HG03342 (cell line): ENCODE measurements around the gene MAPKAPK2.
"Not testable (repeated sequence)": the region's sequence is repeated elsewhere in the genome, so short reads cannot be mapped to it uniquely, and the experiment has no call there.

Experiments used
- ATAC-seq: cut with Tn5 transposase; IDR thresholded peaks from one replicate; pipeline ENCODE4 v1.9.1; 2021; ENCODE audit warnings: mild to moderate bottlenecking, moderate library complexity; ENCODE audit not compliant: unreplicated experiment

The MAPKAPK2 gene

DNA sequence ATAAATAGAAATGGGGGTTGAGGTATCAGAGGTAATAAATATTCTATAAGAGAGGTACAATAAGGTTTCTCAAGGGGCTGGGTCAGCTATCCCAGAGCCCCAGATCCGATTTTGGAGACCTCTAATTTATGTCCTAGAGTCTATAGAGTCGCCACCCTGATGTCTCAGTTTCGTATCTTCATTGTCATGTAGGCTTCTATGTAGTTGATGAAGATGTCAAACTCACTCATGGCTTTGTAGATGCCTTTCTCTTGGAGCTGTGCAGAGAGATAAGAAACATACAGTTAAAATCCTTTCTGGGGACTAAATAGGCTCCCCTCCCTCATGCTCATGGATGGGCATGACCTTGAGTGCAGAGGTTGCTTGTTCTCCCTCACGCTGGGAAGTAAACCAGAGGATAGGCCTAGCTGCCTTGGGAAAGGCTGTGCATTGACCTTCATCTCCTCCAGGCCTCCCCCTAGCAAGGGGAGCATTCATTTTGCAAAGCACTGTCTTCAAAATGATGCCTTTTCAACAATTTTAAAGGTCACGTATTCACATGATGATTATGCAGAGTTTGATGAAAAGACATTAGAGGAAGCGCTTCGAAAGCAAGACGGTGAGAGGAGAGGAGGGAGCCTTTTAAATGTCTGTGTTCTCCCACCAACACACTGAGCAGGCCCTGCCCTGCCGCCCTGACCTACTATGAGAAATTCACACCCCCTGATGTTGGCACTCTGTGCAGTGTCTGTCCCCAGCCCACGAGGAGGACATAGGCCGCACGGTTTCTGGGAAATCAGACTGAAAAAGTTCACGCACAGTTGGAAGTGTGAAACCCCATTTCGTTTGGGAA is 84.0 kb downstream of the MAPKAPK2 start:
- peak; percentile 3 for ATAC-seq

GRCh38 chr1:206769304-206769731 is 84.6 kb downstream of the MAPKAPK2 start:
- ATAC-seq, result peak; percentile 76

DNA sequence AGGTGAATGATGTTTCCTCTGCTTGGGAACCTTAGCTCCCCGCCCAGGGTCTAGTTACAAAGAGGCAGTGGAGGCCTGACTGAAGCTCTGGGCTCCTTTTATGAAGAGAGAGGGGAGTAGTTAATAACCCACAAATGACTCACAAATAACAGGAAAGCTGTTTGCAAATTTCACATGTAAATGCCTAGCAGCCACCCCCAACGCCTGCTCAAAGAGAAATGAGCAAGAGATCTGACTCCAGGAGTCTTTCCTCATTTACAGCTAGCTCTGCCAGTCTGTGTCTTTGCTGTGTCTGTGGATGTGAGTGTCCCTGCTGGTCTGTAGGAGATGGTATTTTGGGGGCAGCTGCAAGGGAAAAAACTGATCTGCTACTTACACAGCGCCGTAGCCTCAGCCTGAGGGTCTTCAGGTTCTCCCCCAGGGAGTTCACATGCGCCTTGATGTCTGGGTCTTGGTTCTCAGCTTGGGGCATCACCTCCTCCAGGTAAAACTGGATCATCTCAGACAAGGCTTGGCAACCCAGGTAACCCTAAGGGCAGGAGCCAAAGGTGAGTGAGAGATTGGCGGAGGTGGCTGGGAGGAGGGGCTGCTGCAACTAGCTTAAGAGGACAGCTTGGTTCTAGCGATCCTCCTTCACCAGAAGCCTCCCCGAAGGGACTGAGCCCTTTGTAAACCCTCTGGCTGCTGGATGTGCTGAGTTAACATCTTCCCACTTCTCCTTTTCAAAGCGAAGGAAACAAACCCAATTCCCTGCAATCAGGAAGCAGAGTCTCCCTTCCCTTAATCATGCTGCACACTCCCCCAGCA is 86.0 kb downstream of the MAPKAPK2 start, which contains the start of gene IL19:
IL19 (plus strand) TSS at position 243 of the 807 bp plus-strand sequence. CDS start 65,890 bp downstream, outside the sequence.
- no peak for ATAC-seq

GRCh38 chr1:206771338-206771692 is 86.6 kb downstream of the MAPKAPK2 start:
- ATAC-seq, result no peak

DNA sequence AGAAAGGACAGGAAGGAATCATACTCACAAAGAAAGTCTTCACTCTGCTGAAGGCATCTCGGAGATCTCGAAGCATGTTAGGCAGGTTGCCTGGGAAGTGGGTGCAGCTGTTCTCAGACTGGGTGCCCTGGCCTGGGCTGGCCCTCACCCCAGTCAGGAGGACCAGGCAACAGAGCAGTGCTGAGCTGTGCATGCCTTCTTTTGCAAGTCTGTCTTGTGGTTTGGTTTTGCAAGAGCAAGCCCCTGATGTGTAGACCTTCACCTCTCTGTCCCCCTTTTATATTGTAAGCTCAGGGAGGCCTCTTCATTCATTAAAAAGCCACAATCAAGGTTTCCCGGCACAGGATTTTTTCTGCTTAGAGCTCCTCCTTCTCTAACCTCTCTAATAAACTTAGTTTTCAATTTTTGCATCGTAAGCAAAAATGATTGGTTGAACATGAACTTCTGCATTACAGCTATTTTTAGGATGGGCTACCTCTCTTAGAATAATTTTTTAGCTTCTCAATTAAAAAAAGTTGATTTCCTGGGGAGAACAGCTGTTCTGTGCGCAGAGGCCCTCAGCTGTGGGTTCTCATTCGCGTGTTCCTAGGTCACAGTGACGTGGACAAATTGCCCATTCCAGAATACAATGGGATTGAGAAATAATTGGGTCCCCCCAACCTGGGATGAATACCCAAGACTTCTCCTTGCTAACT is 87.7 kb downstream of the MAPKAPK2 start, which contains the start of gene IL10:
IL10 (minus strand) TSS at position 252 of the 695 bp plus-strand sequence; CDS start at position 193, 59 bp downstream.
- ATAC-seq, result no peak

DNA sequence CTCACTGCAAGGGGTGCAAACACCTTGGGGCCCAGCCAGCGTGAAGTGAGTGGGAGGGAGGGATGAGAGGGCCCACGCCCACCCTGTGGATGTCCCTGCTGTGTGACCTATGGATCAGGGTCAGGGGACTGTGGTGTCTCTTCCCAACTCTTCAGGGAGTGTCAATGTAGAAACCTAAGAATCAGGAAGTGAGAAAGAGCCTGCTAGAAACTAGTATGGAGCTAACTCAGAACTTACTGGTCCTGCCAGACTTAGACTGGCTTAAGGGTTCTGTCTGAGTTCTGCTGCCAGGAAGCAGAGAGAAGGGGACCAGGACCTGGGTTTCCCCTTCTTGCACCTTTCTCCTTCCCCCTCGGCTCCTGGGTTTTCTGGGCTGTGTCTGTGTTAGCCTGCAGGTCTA is 89.4 kb downstream of the MAPKAPK2 start:
- ATAC-seq, result no peak

DNA sequence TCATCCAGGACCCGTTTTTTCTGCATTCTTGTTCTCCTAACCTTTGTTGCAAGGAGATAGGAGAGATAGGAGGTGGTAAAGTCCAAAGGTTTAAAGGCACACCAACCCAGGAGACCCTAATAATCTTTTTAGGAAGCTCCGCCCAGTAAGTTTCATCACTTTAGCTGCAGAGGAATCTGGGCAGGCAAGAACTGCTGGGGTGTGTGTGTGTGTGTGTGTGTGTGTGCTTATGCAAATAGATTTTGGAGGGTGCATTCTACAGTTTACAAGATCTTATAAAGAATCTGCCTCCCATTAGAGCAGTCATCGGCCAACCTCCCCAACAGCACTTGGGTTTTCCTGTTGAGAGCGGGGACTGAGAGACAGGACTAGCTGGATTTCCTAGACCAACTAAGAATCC is 91.5 kb downstream of the MAPKAPK2 start:
- no peak for ATAC-seq

- no peak for ATAC-seq
These were observed 93.3 kb downstream of the MAPKAPK2 start for GRCh38 chr1:206778031-206778430.

- not testable (repeated sequence) for ATAC-seq
These were observed 94.2 kb downstream of the MAPKAPK2 start for GRCh38 chr1:206778911-206779310.

GRCh38 chr1:206779638-206780037 is 94.9 kb downstream of the MAPKAPK2 start:
- ATAC-seq, result no peak

- ATAC-seq, result peak; percentile 62
These were observed 97.7 kb downstream of the MAPKAPK2 start for GRCh38 chr1:206782448-206782847.

- ATAC-seq, result no peak
These were observed 98.8 kb downstream of the MAPKAPK2 start for GRCh38 chr1:206783506-206783905.
